Liver (tissue), 9 donors: ENCODE results near the gene RTP5. TPM values are rescaled to one million over a fixed set of nuclear protein-coding genes. Genes with fewer than 3 reads are reported as not detected.

Source experiments
- DNase-seq: peaks from one replicate; pipeline ENCODE4 v3.0.0-alpha.2; 2017; ENCODE audit warnings: low spot score
- H3K27ac ChIP-seq, 2 donors: one replicate each; pipeline ENCODE4 v1.7.0; 2013; ENCODE audit warnings: inconsistent platforms in 2 of 2, low read length in 2 of 2, control low read depth in 1 of 2, low read depth in 1 of 2, mild to moderate bottlenecking in 1 of 2
- H3K27me3 ChIP-seq, 4 donors: one replicate each; pipeline versions ENCODE4 v1.6.1 to v1.7.0; 2013; ENCODE audit warnings: low read length in 3 of 4, inconsistent platforms in 1 of 4, mild to moderate bottlenecking in 1 of 4, moderate library complexity in 1 of 4; ENCODE audit not compliant: control insufficient read depth in 4 of 4, insufficient read depth in 4 of 4
- H3K36me3 ChIP-seq, 4 donors: one replicate each; pipeline versions ENCODE4 v1.6.1 to v1.7.0; 2013; ENCODE audit warnings: low read length in 3 of 4, mild to moderate bottlenecking in 3 of 4, low read depth in 1 of 4, moderate library complexity in 1 of 4; ENCODE audit not compliant: control insufficient read depth in 4 of 4, insufficient read depth in 3 of 4
- H3K4me1 ChIP-seq, 4 donors: one replicate each; pipeline versions ENCODE4 v1.6.1 to v1.7.0; 2013; ENCODE audit warnings: low read length in 3 of 4, mild to moderate bottlenecking in 3 of 4, moderate library complexity in 1 of 4; ENCODE audit not compliant: control insufficient read depth in 4 of 4, insufficient read depth in 4 of 4
- H3K4me3 ChIP-seq, 3 donors: one replicate each; pipeline versions ENCODE4 v1.6.1 to v1.7.0; 2013; ENCODE audit warnings: low read length in 3 of 3, control low read depth in 1 of 3, low read depth in 1 of 3, mild to moderate bottlenecking in 1 of 3
- H3K9ac ChIP-seq, 2 donors: one replicate each; pipeline ENCODE4 v1.7.0; 2013; ENCODE audit warnings: low read length in 2 of 2, mild to moderate bottlenecking in 2 of 2, moderate library complexity in 2 of 2, control low read depth in 1 of 2, low read depth in 1 of 2
- H3K9me3 ChIP-seq, 4 donors: one replicate each; pipeline versions ENCODE4 v1.6.1 to v1.7.0; 2013; ENCODE audit warnings: low read length in 3 of 4; ENCODE audit not compliant: control insufficient read depth in 4 of 4
- ATF3 ChIP-seq: IDR thresholded peaks from 2 replicates; pipeline ENCODE4 v1.6.1; 2016; ENCODE audit warnings: antibody characterized with exemption
- CTCF ChIP-seq: fragments of 150-350 bp; IDR thresholded peaks from 2 replicates; pipeline ENCODE4 v1.5.1; 2017; ENCODE audit warnings: improper control_type of control experiment, low read depth, low read length; ENCODE audit not compliant: missing input control
- EGR1 ChIP-seq, 2 donors: IDR thresholded peaks; 2 replicates each; pipeline ENCODE4 v1.6.1; 2016 to 2018; ENCODE audit warnings: antibody characterized with exemption in 2 of 2, low read depth in 2 of 2
- FOXA1 ChIP-seq: IDR thresholded peaks from 2 replicates; pipeline ENCODE4 v1.6.1; 2016; ENCODE audit warnings: antibody characterized with exemption
- FOXA2 ChIP-seq: IDR thresholded peaks from 2 replicates; pipeline ENCODE4 v1.6.1; 2016; ENCODE audit warnings: antibody characterized with exemption
- GABPA ChIP-seq, 2 donors: IDR thresholded peaks in 1 of 2; conservative IDR thresholded peaks in 1 of 2; 2 replicates each; pipeline ENCODE4 v1.6.1; 2016; ENCODE audit warnings: antibody characterized with exemption in 2 of 2, mild to moderate bottlenecking in 1 of 2, moderate library complexity in 1 of 2
- HNF4A ChIP-seq, 2 donors: conservative IDR thresholded peaks; 2 replicates each; pipeline ENCODE4 v1.6.1; 2016; ENCODE audit warnings: antibody characterized with exemption in 2 of 2, mild to moderate bottlenecking in 2 of 2
- HNF4G ChIP-seq: IDR thresholded peaks from 2 replicates; pipeline ENCODE4 v1.6.1; 2016; ENCODE audit warnings: antibody characterized with exemption
- JUND ChIP-seq, 2 donors: IDR thresholded peaks; 2 replicates each; pipeline ENCODE4 v1.6.1; 2016; ENCODE audit warnings: antibody characterized with exemption in 2 of 2
- MAX ChIP-seq: IDR thresholded peaks from 2 replicates; pipeline ENCODE4 v1.6.1; 2016; ENCODE audit warnings: antibody characterized with exemption
- NR2F2 ChIP-seq: IDR thresholded peaks from 2 replicates; pipeline ENCODE4 v1.6.1; 2016; ENCODE audit warnings: antibody characterized with exemption
- RAD21 ChIP-seq, 2 donors: IDR thresholded peaks; 2 replicates each; pipeline ENCODE4 v1.6.1; 2016; ENCODE audit warnings: antibody characterized with exemption in 2 of 2, mild to moderate bottlenecking in 2 of 2
- REST ChIP-seq: IDR thresholded peaks from 2 replicates; pipeline ENCODE4 v1.6.1; 2016; ENCODE audit warnings: antibody characterized with exemption, mild to moderate bottlenecking
- SP1 ChIP-seq: IDR thresholded peaks from 2 replicates; pipeline ENCODE4 v1.6.1; 2018; ENCODE audit warnings: antibody characterized with exemption, mild to moderate bottlenecking
- TAF1 ChIP-seq: conservative IDR thresholded peaks from 2 replicates; pipeline ENCODE4 v1.6.1; 2016; ENCODE audit warnings: antibody characterized with exemption, mild to moderate bottlenecking
- YY1 ChIP-seq: IDR thresholded peaks from 2 replicates; pipeline ENCODE4 v1.6.1; 2016; ENCODE audit warnings: antibody characterized with exemption, mild to moderate bottlenecking
- ZBTB33 ChIP-seq: IDR thresholded peaks from 2 replicates; pipeline ENCODE4 v1.6.1; 2016; ENCODE audit warnings: antibody characterized with exemption
- WGBS: extraction: QIAGEN DNeasy Blood & Tissue Kit; methylation state at CpG from one replicate; pipeline ENCODE4 v1.1.7; 2013; 5-methylcytosine and 5-hydroxymethylcytosine counted together
- polyA plus RNA-seq, 2 donors: library from polyadenylated mRNA; stranded (reverse) in 1 of 2; unstranded in 1 of 2; fragments of 200-250 nt in 1 of 2; fragments of >200 nt in 1 of 2; fragmentation: Nextera tagmentation in 1 of 2; extraction: Ambion mirVana in 1 of 2; gene quantifications; one replicate each; pipeline versions ENCODE4 v1.2.1 to v1.2.3, GENCODE V29; 2013 to 2015
- total RNA-seq, 2 donors: library from RNA; depleted of rRNA; stranded (reverse); fragments of >200 nt; gene quantifications; one replicate each; pipeline ENCODE4 v1.2.3, GENCODE V29; 2014
- donor health status: healthy.
- donor health status: healthy.
- donor health status: healthy.
- donor health status: healthy.
- donor health status: healthy.

The RTP5 gene
- total and polyA plus RNA-seq, 4 donors = under 0.01 to 0.03 TPM; not detected in 2

- H3K36me3 ChIP-seq = no peaks in the 10 kb centered on the region
- H3K9me3 ChIP-seq = no peaks in the 10 kb centered on the region
- H3K27me3 ChIP-seq = no peaks in the 10 kb centered on the region
- WGBS = 87% methylated on average over 28 of the region's 28 CpGs
- TF ChIP-seq HNF4A (conservative IDR thresholded peaks at IDR 0.05) (no peak), FOXA2 (no peak), SP1 (no peak), JUND (IDR thresholded peaks at IDR 0.05) (no peak), RAD21 (IDR thresholded peaks at IDR 0.05) (no peak), YY1 (no peak), CTCF (no peak), ZBTB33 (no peak), HNF4G (no peak), MAX (no peak), ATF3 (no peak), NR2F2 (no peak), TAF1 (no peak), GABPA (IDR thresholded peaks at IDR 0.05 in 1 of 2, conservative IDR thresholded peaks at IDR 0.05 in 1 of 2) (no peak), FOXA1 (no peak), EGR1 (IDR thresholded peaks at IDR 0.05; ENCODE audit: low read depth in 2 of 2) (no peak), REST (no peak)
- H3K4me1 ChIP-seq = peaks cover 0 to 4% (median 0%) of the 10 kb centered on the region in 4 donors
- no peak overlapping the region for H3K27ac ChIP-seq
- H3K4me3 ChIP-seq = no peak overlapping the region
- H3K9ac ChIP-seq = no peak overlapping the region
- no peak for DNase-seq
Observed at GRCh38 chr2:241857041-241857541, 12.4 kb upstream of the RTP5 start.
